Smooth muscle cell (in vitro differentiated cells): ENCODE measurements around the gene HSPB2. TPM values are rescaled to one million over a fixed set of nuclear protein-coding genes. Genes with fewer than 3 reads are reported as not detected.

Source experiments
- DNase-seq: peaks from one replicate; lab custom pipeline; 2025; ENCODE audit not compliant: unreplicated experiment; lab: John Stamatoyannopoulos, UW
- H2AFZ ChIP-seq: fragments of 200-600 bp; sonication (generic); 2 replicates; pipeline ENCODE4 v1.6.0; 2016; ENCODE audit warnings: antibody characterized with exemption, low read depth, mild to moderate bottlenecking
- H3F3A ChIP-seq: fragments of 200-600 bp; sonication (generic); 2 replicates; pipeline ENCODE4 v1.6.0; 2017; ENCODE audit warnings: antibody characterized with exemption, low read depth
- H3K27ac ChIP-seq: fragments of 200-600 bp; sonication (generic); 2 replicates; pipeline ENCODE4 v1.5.1; 2016; ENCODE audit warnings: low read depth, mild to moderate bottlenecking
- H3K27me3 ChIP-seq: fragments of 200-600 bp; sonication (generic); 2 replicates; pipeline ENCODE4 v1.6.1; 2016; ENCODE audit warnings: low read depth, mild to moderate bottlenecking
- H3K36me3 ChIP-seq: fragments of 200-600 bp; sonication (generic); 2 replicates; pipeline ENCODE4 v1.5.1; 2016; ENCODE audit warnings: low read depth
- H3K4me1 ChIP-seq: fragments of 200-600 bp; sonication (generic); 2 replicates; pipeline ENCODE4 v1.5.1; 2016; ENCODE audit warnings: low read depth
- H3K4me2 ChIP-seq: fragments of 200-600 bp; sonication (generic); 2 replicates; pipeline ENCODE4 v1.6.0; 2016; ENCODE audit warnings: mild to moderate bottlenecking
- H3K4me3 ChIP-seq: fragments of 200-600 bp; sonication (generic); 2 replicates; pipeline ENCODE4 v1.5.1; 2016; ENCODE audit warnings: mild to moderate bottlenecking
- H3K79me2 ChIP-seq: fragments of 200-600 bp; sonication (generic); 2 replicates; pipeline ENCODE4 v1.6.0; 2016; ENCODE audit warnings: low read depth, mild to moderate bottlenecking
- H3K9ac ChIP-seq: fragments of 200-600 bp; sonication (generic); 2 replicates; pipeline ENCODE4 v1.6.0; 2016; ENCODE audit warnings: low read depth
- H3K9me3 ChIP-seq: fragments of 200-600 bp; sonication (generic); replicated peaks from 2 replicates; pipeline ENCODE4 v1.5.1; 2016; ENCODE audit warnings: low read depth
- H4K20me1 ChIP-seq: fragments of 200-600 bp; sonication (generic); 2 replicates; pipeline ENCODE4 v1.6.0; 2016; ENCODE audit warnings: low read depth
- WGBS: methylation state at CpG from one replicate; pipeline ENCODE4 v1.1.7; 2016; ENCODE audit warnings: low lambda C conversion rate; 5-methylcytosine and 5-hydroxymethylcytosine counted together
- polyA plus RNA-seq: library from polyadenylated mRNA; unstranded; fragments of >200 nt; fragmentation: Nextera tagmentation; extraction: Ambion mirVana; gene quantifications from 2 replicates; pipeline ENCODE4 v1.2.1, GENCODE V29; 2016
- total RNA-seq: library from RNA; depleted of rRNA; stranded (reverse); fragments of >200 nt; gene quantifications from 2 replicates; pipeline ENCODE4 v1.2.3, GENCODE V29; 2014
- TF ChIP-seq, protein P1 (sequence below): fragments of 200-600 bp; sonication (generic); IDR thresholded peaks from 2 replicates; pipeline ENCODE4 v1.5.1; 2017; ENCODE audit warnings: borderline replicate concordance, mild to moderate bottlenecking, antibody characterized with exemption; ENCODE audit not compliant: insufficient read depth, poor library complexity, severe bottlenecking

Gene HSPB2
- total and polyA plus RNA-seq, 2 experiments from 2014 or later = 0.18 TPM; not detected in 1

DNA sequence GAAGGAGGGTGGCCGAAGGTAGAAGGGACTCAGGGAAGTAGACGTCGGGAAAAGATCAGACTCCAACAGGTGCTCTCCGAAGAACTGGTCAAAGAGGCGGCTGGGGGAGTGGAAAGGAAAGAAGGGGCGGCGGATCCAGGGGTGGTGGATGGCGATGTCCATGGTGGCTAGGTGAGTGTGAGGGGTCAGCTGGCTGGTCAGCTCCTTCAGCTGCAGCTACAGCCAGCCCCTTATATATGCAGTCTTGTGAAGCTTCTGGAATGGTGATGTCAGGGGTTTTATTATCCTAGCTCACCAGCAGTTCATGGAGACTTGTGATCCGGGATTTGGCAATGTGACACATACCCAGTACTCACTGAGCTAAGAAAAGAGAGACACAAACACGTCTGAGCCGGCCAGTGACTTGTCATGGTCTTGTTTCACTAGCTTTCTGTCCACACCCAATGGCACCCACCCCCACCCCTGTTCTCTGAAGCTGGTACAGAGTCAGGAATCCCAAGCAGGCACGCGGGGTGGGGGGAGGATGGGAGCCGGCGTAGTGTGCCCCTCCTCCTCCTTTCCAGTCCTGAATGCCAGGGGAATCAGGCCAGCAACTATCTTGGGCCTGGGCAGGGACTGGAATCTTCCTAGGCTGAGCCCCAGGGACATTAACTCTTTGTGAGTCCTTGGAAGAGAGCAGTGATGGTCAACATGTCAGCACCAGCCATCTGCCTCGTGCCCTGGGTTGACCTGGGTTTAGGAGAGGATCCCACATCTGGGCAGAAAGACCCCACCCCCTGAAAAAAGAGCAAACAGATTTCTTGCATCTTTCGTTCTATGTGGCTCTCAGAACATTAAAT is 752 bp upstream of the HSPB2 start, which contains the start of gene CRYAB:
Gene CRYAB, minus strand, starts transcription at position 208 of the 839 bp plus-strand sequence. Its CDS starts 46 bp downstream, at position 162.
- Histone ChIP-seq H3K9me3 (no peaks in the 10 kb centered on the region), H3K4me1 (peaks cover 9% of the 10 kb centered on the region), H2AFZ (peak within 1 kb of the TSS; percentile 89), H3K36me3 (no peaks in the 10 kb centered on the region), H3K27ac (peak within 1 kb of the TSS; percentile 82), H3K9ac (peak within 1 kb of the TSS; percentile 52), H3F3A (no peaks in the 10 kb centered on the region), H3K4me2 (peak within 1 kb of the TSS; percentile 74), H3K79me2 (no peaks in the 10 kb centered on the region), H3K27me3 (no peaks in the 10 kb centered on the region), H4K20me1 (no peaks in the 10 kb centered on the region), H3K4me3 (peak within 1 kb of the TSS; percentile 25)
- DNase-seq = peak; percentile 62
- TF ChIP-seq, protein P1, sequence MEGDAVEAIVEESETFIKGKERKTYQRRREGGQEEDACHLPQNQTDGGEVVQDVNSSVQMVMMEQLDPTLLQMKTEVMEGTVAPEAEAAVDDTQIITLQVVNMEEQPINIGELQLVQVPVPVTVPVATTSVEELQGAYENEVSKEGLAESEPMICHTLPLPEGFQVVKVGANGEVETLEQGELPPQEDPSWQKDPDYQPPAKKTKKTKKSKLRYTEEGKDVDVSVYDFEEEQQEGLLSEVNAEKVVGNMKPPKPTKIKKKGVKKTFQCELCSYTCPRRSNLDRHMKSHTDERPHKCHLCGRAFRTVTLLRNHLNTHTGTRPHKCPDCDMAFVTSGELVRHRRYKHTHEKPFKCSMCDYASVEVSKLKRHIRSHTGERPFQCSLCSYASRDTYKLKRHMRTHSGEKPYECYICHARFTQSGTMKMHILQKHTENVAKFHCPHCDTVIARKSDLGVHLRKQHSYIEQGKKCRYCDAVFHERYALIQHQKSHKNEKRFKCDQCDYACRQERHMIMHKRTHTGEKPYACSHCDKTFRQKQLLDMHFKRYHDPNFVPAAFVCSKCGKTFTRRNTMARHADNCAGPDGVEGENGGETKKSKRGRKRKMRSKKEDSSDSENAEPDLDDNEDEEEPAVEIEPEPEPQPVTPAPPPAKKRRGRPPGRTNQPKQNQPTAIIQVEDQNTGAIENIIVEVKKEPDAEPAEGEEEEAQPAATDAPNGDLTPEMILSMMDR = no peak
- WGBS = 47% methylated on average over 17 of the region's 17 CpGs

DNA sequence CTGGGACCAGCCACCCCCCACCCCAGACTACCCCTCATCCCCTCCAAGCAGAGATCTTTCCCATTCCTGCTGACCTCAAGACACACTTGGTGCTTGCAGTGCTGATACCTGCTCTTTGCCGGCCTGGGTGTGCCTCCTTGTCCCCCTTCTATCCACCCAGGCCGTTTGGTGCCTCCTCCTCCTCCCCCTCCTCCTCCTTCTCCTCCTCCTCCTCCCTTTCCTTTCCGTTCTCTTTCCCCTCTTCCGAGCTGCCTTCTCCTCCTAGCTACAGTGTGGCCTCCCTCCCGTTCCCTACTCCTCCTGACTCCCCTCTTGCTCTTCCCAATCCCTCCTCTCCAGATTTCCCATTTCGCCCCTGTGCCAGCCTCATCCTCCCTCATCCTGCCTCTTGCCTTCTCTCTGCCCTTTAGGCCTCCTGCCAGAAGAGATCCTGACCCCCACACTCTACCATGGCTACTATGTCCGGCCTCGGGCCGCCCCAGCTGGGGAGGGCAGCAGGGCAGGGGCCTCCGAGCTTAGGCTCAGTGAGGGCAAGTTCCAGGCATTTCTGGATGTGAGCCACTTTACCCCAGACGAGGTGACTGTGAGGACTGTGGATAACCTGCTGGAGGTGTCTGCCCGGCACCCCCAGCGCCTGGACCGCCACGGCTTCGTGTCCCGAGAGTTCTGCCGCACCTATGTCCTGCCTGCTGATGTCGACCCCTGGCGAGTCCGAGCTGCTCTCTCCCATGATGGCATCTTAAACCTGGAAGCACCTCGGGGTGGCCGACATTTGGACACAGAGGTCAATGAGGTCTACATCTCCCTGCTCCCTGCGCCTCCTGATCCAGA is 712 bp downstream of the HSPB2 start:
- H3K27ac ChIP-seq = no peak overlapping the region
- WGBS = 92% methylated on average over 22 of the region's 24 CpGs
- DNase-seq = no peak
- no peaks in the 10 kb centered on the region for H3K27me3 ChIP-seq
- H3K4me2 ChIP-seq = no peak overlapping the region
- TF ChIP-seq, protein P1 = no peak
- peak overlapping the region; percentile 46 for H2AFZ ChIP-seq
- H3K4me1 ChIP-seq = peaks cover 9% of the 10 kb centered on the region
- no peaks in the 10 kb centered on the region for H3K9me3 ChIP-seq
- no peaks in the 10 kb centered on the region for H4K20me1 ChIP-seq
- no peaks in the 10 kb centered on the region for H3K79me2 ChIP-seq
- no peak overlapping the region for H3K4me3 ChIP-seq
- no peak overlapping the region for H3K9ac ChIP-seq
- H3F3A ChIP-seq = no peaks in the 10 kb centered on the region
- H3K36me3 ChIP-seq = no peaks in the 10 kb centered on the region

DNA sequence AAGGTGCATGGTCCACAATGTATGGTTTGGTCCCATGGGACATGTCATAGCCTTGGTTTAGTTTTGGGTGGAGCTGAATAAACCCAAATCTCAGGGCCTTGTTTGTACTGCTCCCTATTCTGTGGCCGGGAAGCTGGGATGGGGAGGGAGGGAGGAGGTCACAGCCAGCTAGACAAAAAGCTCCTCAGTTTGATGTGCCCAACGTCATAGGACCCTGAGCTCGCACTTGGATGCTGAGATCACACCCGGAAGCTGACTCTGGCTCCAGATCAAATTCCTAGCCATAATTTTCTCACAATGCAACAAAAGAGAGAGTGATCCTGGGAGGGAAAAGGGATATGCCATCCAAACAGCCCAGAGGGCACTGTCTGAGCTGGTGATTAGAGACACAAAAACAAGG is 1.5 kb downstream of the HSPB2 start:
- no peaks in the 10 kb centered on the region for H3K27me3 ChIP-seq
- no peak for DNase-seq
- H3K4me3 ChIP-seq = no peak overlapping the region
- no peak overlapping the region for H3K27ac ChIP-seq
- H3K4me1 ChIP-seq = peaks cover 9% of the 10 kb centered on the region
- TF ChIP-seq, protein P1 = no peak
- H3K4me2 ChIP-seq = no peak overlapping the region
- no peak overlapping the region for H2AFZ ChIP-seq
- no peaks in the 10 kb centered on the region for H3K36me3 ChIP-seq
- WGBS = 66% methylated on average over 4 of the region's 4 CpGs
- H3K9me3 ChIP-seq = no peaks in the 10 kb centered on the region
- no peaks in the 10 kb centered on the region for H3F3A ChIP-seq
- no peaks in the 10 kb centered on the region for H4K20me1 ChIP-seq
- H3K79me2 ChIP-seq = no peaks in the 10 kb centered on the region
- H3K9ac ChIP-seq = no peak overlapping the region
